ENCODE data around the gene SHISA6.

Gene SHISA6

GRCh38 chr17:11551442-11551841 lies 310.4 kb downstream of the SHISA6 start:
- no peak for TF ChIP-seq RARB (CRISPR knock-in tag; IDR thresholded peaks at IDR 0.05)
- no peak for TF ChIP-seq ISL1 (CRISPR knock-in tag; IDR thresholded peaks at IDR 0.05)
- no peak for TF ChIP-seq ZNF565 (CRISPR knock-in tag; conservative IDR thresholded peaks at IDR 0.05; ENCODE audit: low read depth)
- no peak for TF ChIP-seq CSDC2 (CRISPR knock-in tag; IDR thresholded peaks at IDR 0.05)
- TF ChIP-seq, protein P1, sequence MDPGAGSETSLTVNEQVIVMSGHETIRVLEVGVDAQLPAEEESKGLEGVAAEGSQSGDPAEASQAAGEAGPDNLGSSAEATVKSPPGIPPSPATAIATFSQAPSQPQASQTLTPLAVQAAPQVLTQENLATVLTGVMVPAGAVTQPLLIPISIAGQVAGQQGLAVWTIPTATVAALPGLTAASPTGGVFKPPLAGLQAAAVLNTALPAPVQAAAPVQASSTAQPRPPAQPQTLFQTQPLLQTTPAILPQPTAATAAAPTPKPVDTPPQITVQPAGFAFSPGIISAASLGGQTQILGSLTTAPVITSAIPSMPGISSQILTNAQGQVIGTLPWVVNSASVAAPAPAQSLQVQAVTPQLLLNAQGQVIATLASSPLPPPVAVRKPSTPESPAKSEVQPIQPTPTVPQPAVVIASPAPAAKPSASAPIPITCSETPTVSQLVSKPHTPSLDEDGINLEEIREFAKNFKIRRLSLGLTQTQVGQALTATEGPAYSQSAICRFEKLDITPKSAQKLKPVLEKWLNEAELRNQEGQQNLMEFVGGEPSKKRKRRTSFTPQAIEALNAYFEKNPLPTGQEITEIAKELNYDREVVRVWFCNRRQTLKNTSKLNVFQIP (CRISPR knock-in tag; IDR thresholded peaks at IDR 0.05; ENCODE audit: borderline replicate concordance, low read depth), result no peak
- no peak for TF ChIP-seq OSR1 (CRISPR knock-in tag; IDR thresholded peaks at IDR 0.05)
- no peak for TF ChIP-seq CREB5 (CRISPR knock-in tag; IDR thresholded peaks at IDR 0.05; ENCODE audit: low read depth)
- TF ChIP-seq ZNF8 (CRISPR knock-in tag; IDR thresholded peaks at IDR 0.05), result no peak
- TF ChIP-seq ZNF70 (CRISPR knock-in tag; IDR thresholded peaks at IDR 0.05), result no peak
- TF ChIP-seq ZFP3 (CRISPR knock-in tag; IDR thresholded peaks at IDR 0.05), result no peak
- no peak for TF ChIP-seq GLIS3 (CRISPR knock-in tag; IDR thresholded peaks at IDR 0.05)
- no peak for ATAC-seq

DNA sequence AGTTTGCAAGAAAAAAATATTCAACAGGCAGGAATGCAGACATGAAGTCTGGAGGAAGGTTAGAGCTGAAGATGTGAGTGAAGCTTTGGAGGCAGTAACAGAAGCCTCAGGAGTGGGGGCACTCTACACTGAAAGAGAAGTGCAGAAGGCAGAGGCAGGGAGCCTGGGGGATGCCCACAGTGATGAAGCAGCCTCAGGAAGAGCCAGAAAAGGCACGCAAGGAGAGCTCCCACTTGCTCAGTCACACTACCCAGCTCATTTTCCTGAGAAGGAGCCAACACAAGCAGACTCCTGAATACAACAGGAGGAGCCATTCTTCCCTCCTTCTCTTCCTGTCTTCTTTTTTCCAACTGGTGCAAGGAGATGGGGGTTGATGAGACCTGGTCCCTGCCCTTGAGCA lies 312.1 kb downstream of the SHISA6 start:
- no peak for ATAC-seq
- TF ChIP-seq, protein P1 (CRISPR knock-in tag; IDR thresholded peaks at IDR 0.05; ENCODE audit: borderline replicate concordance, low read depth), result no peak
- TF ChIP-seq CSDC2 (CRISPR knock-in tag; IDR thresholded peaks at IDR 0.05) (no peak), OSR1 (CRISPR knock-in tag; IDR thresholded peaks at IDR 0.05) (no peak), ZNF70 (CRISPR knock-in tag; IDR thresholded peaks at IDR 0.05) (no peak), ZC3H10 (CRISPR knock-in tag; IDR thresholded peaks at IDR 0.05) (no peak), PATZ1 (CRISPR knock-in tag; IDR thresholded peaks at IDR 0.05; ENCODE audit: borderline replicate concordance) (no peak), PPARA (CRISPR knock-in tag; IDR thresholded peaks at IDR 0.05; ENCODE audit: borderline replicate concordance) (no peak), TCF4 (CRISPR knock-in tag; IDR thresholded peaks at IDR 0.05; ENCODE audit: borderline replicate concordance) (no peak), CREB5 (CRISPR knock-in tag; IDR thresholded peaks at IDR 0.05; ENCODE audit: low read depth) (no peak), ZFP3 (CRISPR knock-in tag; IDR thresholded peaks at IDR 0.05) (no peak), BACH2 (CRISPR knock-in tag; IDR thresholded peaks at IDR 0.05; ENCODE audit: borderline replicate concordance) (no peak), ZNF8 (CRISPR knock-in tag; IDR thresholded peaks at IDR 0.05) (no peak)
- TF ChIP-seq, protein P2, sequence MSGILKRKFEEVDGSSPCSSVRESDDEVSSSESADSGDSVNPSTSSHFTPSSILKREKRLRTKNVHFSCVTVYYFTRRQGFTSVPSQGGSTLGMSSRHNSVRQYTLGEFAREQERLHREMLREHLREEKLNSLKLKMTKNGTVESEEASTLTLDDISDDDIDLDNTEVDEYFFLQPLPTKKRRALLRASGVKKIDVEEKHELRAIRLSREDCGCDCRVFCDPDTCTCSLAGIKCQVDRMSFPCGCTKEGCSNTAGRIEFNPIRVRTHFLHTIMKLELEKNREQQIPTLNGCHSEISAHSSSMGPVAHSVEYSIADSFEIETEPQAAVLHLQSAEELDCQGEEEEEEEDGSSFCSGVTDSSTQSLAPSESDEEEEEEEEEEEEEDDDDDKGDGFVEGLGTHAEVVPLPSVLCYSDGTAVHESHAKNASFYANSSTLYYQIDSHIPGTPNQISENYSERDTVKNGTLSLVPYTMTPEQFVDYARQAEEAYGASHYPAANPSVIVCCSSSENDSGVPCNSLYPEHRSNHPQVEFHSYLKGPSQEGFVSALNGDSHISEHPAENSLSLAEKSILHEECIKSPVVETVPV (CRISPR knock-in tag; IDR thresholded peaks at IDR 0.05), result no peak

DNA sequence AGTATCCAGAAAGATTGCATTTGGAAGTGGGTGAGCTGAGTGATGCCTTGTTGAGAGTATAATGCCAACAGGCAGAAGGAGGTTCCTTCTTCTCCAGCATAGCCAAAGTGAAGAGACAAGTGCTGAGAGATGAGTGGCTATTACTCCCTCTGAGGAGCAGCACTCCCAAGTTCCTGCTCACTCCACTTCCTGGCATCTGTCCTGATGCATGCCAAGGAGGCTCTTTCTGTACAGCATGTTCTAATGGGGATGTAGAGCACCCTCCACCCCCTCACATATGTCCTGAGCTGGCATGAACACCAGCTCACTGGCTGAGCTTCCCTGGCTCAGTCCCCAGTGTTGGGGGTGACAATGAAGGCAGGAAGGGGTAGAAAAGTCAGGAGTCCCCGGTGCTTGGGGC lies 313.0 kb downstream of the SHISA6 start:
- TF ChIP-seq BACH2 (CRISPR knock-in tag; IDR thresholded peaks at IDR 0.05; ENCODE audit: borderline replicate concordance), result no peak
- TF ChIP-seq ZNF70 (CRISPR knock-in tag; IDR thresholded peaks at IDR 0.05), result no peak
- ATAC-seq, result no peak

DNA sequence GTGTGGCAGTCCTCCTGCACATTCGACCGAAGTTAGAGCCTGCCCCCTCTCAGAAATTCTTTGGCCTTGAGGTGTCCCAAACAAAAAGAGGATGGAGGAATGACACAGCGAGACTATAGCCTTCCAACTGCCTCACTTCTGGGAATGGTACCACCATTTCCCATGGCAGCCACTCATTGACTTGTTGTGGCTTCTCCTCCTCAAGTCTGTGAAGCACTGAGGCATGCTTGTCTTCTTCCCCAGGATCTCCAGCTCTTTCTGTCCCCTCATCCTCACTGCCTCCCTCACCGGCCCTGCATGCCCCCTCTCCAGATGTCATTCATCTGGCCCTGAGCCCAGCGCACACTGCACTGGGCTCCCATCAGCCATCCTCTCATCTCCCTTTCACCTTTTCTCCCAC lies 313.5 kb downstream of the SHISA6 start:
- no peak for ATAC-seq
- TF ChIP-seq CREB5 (CRISPR knock-in tag; IDR thresholded peaks at IDR 0.05; ENCODE audit: low read depth) (no peak), ZNF70 (CRISPR knock-in tag; IDR thresholded peaks at IDR 0.05) (no peak), CSDC2 (CRISPR knock-in tag; IDR thresholded peaks at IDR 0.05) (no peak), ZFP30 (CRISPR knock-in tag; IDR thresholded peaks at IDR 0.05) (no peak), ARNTL (CRISPR knock-in tag; IDR thresholded peaks at IDR 0.05; ENCODE audit: borderline replicate concordance, low read depth) (no peak), ZC3H10 (CRISPR knock-in tag; IDR thresholded peaks at IDR 0.05) (no peak), TOX (CRISPR knock-in tag; IDR thresholded peaks at IDR 0.05; ENCODE audit: borderline replicate concordance) (no peak), PATZ1 (CRISPR knock-in tag; IDR thresholded peaks at IDR 0.05; ENCODE audit: borderline replicate concordance) (no peak), ESRRG (CRISPR knock-in tag; IDR thresholded peaks at IDR 0.05) (no peak), SNAI2 (CRISPR knock-in tag; IDR thresholded peaks at IDR 0.05) (no peak)

Data from SK-N-SH treated with all-trans-retinoic acid at 6 μM for 48 hours (cell line).